GM15510 (cell line): ENCODE data around the gene NUP93.

Experiments
- POLR2A ChIP-seq: IDR thresholded peaks from 3 replicates; pipeline ENCODE4 v1.6.1; 2011; ENCODE audit warnings: borderline replicate concordance; ENCODE audit not compliant: insufficient read length; ENCODE audit errors: extremely low read depth

NUP93 gene

GRCh38 chr16:56697456-56698155 is 32.3 kb upstream of the NUP93 start:
- TF ChIP-seq POLR2A, result no peak

DNA sequence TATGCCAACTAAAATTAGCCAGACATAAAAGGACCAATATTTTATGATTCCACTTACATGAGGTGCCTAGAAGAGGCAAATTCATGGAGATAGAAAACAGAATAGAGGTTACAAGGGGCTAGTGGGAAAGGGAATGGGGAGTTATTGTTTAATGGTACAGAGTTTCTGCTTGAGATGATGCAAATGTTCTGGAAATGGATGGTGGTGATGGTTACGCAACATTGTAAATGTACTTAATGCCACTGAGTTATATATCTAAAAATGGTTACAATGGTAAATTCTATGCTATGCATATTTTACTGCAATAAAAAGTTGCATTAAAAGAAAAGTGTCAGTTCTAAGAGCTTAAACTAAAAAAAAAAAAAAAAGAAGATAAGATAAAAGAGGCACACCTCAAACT is 29.7 kb upstream of the NUP93 start:
- no peak for TF ChIP-seq POLR2A

- no peak for TF ChIP-seq POLR2A
Measured at GRCh38 chr16:56700631-56701030, 29.3 kb upstream of the NUP93 start.

- no peak for TF ChIP-seq POLR2A
Measured at GRCh38 chr16:56701534-56701933, 28.4 kb upstream of the NUP93 start.

- no peak for TF ChIP-seq POLR2A
Measured at GRCh38 chr16:56702836-56703235, 27.1 kb upstream of the NUP93 start.

GRCh38 chr16:56708525-56709442 is 21.1 kb upstream of the NUP93 start:
- TF ChIP-seq POLR2A, result no peak

DNA sequence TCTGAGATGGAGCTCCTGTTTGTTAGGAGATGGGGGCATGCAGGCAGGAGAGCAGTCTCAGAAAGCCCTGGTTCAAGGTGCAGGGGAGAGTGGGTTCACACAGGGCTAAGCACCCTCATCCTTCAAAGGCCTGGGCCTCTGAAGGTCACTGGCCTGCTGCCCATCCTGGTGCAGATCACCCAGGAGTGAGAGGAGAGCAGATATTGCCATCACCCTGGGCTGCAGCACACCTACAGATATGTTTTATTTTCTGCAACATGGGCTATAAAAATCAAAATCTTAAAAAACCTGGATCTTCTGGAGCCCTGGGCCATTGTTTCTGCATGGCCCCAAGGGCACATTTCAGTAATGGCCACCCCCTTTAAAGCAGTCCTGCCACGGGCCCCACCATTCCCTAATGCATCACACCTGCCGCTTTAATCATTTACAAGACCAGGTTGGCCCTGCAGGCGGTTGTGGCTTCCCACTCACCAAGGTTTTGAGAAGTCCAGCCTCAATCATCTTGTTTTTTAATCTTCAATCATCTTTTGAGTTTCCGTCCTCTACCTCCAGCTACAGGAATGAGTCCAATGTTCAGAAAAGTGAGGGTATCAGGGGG is 20.4 kb upstream of the NUP93 start:
- TF ChIP-seq POLR2A, result no peak

- no peak for TF ChIP-seq POLR2A
Measured at GRCh38 chr16:56710181-56710737, 19.7 kb upstream of the NUP93 start.

DNA sequence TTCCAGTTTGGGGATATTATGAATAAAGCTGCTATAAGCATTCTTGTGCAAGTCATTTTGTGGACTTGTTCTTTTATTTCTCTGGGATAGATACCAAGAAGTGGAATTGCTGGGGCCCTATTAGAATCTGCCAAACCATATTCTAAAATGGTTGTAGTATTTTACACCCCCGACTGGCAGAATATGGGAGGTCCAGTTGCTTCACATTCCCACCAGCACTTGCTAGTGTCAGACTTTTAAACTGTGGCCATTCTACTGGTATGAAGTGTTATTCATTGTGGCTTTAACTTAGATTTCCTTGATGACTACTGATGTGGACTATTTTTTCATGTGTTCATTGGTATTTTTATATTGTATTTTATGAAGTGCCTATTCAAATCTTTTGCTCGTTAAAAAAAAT is 18.1 kb upstream of the NUP93 start:
- no peak for TF ChIP-seq POLR2A

DNA sequence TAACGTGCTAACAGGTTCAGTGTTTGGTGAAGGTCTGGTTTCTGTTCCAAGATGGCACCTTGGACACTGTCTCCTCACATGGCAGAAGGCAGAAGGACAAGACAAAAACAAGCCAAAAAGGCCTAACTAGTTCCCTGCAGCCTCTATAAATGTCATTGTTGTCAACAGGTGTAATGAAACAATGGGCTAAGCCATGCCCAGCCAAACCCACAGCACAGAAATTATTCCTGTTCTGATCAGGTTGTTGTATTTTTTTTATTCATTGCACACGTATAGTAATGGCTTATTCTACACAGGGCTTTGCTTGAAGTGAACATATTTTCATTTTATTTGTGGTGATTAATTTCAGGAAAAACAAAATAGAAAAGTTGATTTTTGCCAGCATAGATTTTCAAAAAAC is 16.1 kb upstream of the NUP93 start:
- no peak for TF ChIP-seq POLR2A

DNA sequence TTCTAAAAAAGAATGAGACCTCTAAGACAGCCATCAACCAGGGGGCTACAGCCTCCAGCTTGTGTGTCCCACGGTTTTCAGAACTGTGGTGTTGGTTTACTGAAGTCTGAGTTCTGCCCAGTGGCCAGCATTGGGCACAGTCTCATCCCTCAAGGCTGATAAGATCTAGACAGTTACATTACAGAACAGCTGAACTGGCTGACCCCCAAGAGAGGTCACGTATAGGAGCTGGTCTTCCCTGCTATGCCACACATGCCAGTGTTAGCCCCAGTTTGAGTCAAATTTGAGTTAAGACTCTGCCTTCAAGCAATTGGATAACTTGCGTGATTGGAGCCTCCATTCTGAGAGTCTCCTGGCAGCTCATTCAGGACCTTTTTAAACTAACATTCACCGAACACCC is 14.8 kb upstream of the NUP93 start:
- no peak for TF ChIP-seq POLR2A

GRCh38 chr16:56716761-56717160 is 13.2 kb upstream of the NUP93 start:
- no peak for TF ChIP-seq POLR2A

DNA sequence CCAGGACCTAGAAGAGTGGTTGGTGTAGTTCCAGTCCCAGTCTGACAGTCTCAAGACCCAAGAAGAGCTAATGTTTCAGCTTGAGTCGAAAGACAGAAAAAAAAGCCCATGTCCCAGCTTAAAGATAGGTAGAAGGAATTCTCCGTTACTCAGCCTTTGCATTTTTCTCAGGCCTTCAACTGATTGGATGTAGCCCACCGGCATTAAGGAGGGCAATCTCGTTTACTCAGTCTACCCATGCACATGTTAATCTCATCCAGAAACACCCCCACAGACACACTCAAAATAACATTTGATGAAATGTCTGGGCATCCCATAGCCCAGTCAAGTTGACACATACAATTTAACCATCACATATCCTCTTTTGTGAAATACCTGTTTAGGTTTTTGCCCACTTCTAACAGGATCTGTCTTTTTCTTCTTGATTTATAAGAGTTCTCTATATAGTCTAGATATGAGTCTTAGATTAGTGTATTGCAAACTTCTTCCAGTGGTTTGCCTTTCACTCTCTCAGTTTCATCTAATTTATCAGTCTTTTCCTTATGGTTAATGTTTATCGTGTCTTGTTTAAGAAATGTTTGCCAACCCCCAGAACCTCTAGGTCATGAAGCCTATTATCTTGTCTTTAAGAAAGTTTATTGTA is 7.6 kb upstream of the NUP93 start:
- no peak for TF ChIP-seq POLR2A

- no peak for TF ChIP-seq POLR2A
Measured at GRCh38 chr16:56724191-56724590, 5.7 kb upstream of the NUP93 start.

GRCh38 chr16:56726283-56726682 is 3.6 kb upstream of the NUP93 start:
- TF ChIP-seq POLR2A, result no peak
